ENCODE data around the gene GMEB1. TPM values are rescaled to one million over a fixed set of nuclear protein-coding genes. Genes with fewer than 3 reads are reported as not detected.
"Not testable (repeated sequence)": the region's sequence is repeated elsewhere in the genome, so short reads cannot be mapped to it uniquely, and the experiment has no call there.

The GMEB1 gene
- polyA plus RNA-seq, 1 experiment, result 6.6 TPM

DNA sequence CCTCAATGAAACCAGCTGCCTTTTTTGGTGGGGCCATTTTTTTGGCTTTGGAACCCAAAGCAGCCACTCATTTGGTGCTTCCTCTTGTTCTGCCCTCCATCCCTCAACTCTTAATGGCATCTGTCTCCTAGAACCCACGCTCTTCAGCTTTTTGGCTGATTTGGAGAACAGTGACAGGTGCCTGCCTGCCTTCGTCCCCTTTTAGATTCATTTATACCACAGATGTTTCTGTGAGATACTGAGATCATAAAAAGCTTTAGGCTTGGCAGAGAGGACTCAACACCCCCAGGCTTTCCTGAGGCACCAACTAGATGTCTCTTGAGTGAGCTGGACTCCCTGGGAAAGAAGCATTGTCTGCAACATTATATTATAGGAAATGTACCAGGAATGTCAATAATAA is 47.8 kb downstream of the GMEB1 start:
- TF ChIP-seq, protein P1, sequence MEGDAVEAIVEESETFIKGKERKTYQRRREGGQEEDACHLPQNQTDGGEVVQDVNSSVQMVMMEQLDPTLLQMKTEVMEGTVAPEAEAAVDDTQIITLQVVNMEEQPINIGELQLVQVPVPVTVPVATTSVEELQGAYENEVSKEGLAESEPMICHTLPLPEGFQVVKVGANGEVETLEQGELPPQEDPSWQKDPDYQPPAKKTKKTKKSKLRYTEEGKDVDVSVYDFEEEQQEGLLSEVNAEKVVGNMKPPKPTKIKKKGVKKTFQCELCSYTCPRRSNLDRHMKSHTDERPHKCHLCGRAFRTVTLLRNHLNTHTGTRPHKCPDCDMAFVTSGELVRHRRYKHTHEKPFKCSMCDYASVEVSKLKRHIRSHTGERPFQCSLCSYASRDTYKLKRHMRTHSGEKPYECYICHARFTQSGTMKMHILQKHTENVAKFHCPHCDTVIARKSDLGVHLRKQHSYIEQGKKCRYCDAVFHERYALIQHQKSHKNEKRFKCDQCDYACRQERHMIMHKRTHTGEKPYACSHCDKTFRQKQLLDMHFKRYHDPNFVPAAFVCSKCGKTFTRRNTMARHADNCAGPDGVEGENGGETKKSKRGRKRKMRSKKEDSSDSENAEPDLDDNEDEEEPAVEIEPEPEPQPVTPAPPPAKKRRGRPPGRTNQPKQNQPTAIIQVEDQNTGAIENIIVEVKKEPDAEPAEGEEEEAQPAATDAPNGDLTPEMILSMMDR (IDR thresholded peaks at IDR 0.05; ENCODE audit: insufficient read depth, low read depth, low read length), result no peak
- ChIA-PET POLR2A (no interaction called here), CTCF (interaction anchor here (0.6 to 2.0 kb wide), 3 partner anchors 20 to 421 kb away, joined by 3 to 4 read pairs (median 4); partner anchors contain the start of gene YTHDF2)
- Histone ChIP-seq H3K4me3 (ENCODE audit: low read depth, low read length) (no peak overlapping the region), H3K36me3 (ENCODE audit: control insufficient read depth, insufficient read depth, low read length) (peaks cover 12% of the 10 kb centered on the region), H3K27me3 (ENCODE audit: control insufficient read depth, insufficient read depth, low read length) (no peaks in the 10 kb centered on the region)
- no peak for DNase-seq (ENCODE audit: low read depth)

DNA sequence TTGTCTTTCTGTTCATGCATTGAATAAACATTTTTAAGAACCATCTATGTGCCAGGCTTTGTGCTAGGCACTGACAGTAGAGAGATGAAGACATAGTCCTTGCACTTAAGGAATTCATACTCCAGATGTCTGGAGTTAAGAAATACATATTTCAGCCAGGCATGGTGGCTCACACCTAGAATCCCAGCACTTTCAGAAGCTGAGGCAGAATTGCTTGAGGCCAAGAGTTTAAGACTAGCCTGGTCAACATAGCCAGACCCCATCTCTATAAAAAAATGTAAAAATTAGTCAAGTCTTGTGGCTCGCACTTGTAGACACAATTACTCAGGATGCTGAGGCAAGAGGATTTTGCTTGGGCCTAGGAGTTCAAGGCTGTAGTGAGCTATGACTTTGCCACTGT is 49.6 kb downstream of the GMEB1 start:
- TF ChIP-seq, protein P1 (IDR thresholded peaks at IDR 0.05; ENCODE audit: insufficient read depth, low read depth, low read length), result no peak
- Histone ChIP-seq H3K4me3 (ENCODE audit: low read depth, low read length) (no peak overlapping the region), H3K27me3 (ENCODE audit: control insufficient read depth, insufficient read depth, low read length) (no peaks in the 10 kb centered on the region), H3K36me3 (ENCODE audit: control insufficient read depth, insufficient read depth, low read length) (peaks cover 11% of the 10 kb centered on the region)
- ChIA-PET POLR2A (no interaction called here), CTCF (interaction anchor here (1.6 to 2.7 kb wide), 3 partner anchors 11 to 18 kb away, joined by 3 to 11 read pairs (median 3); partner anchors contain the start of gene YTHDF2)
- DNase-seq (ENCODE audit: low read depth), result no peak

DNA sequence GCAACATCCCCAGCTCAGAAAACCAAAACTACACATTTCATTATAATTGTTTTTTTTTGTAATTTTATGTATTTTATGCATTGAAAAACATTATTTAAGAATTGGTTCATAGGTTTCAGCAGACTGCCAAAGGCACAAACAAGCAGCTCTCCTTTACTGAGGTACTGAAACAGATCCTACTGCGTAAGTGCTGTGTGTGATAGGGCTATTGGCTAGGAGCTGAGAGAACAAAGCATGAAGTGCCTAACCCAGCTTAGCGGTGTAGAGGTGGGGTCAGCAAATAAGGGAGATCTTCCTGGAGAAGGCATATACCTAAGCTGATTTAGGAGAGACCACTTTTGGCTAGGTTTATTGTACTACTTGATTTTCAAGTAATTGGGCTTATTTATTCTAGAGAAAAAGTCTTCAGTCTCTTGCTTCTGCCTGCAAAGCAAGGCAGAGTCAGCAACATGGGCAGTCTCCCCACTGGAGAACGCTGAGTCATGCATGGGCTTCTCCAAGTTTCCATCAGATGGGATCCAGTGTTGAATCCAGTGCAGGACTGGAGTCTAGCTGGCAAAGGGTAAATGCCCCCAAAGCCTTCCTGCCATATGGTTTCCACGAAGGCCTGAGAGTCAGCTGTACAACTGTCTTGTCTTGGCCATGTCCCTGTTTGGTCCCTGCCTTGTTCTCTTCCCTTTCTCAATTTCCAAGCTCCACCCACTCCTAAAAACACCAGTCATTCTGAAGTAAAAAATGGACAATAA is 50.2 kb downstream of the GMEB1 start:
- ChIA-PET POLR2A (no interaction called here), CTCF (interaction anchor here (1.6 to 2.7 kb wide), 3 partner anchors 11 to 18 kb away, joined by 3 to 11 read pairs (median 3); partner anchors contain the start of gene YTHDF2)
- TF ChIP-seq, protein P1 (IDR thresholded peaks at IDR 0.05; ENCODE audit: insufficient read depth, low read depth, low read length), result no peak
- no peak overlapping the region for H3K4me3 ChIP-seq (ENCODE audit: low read depth, low read length)
- H3K36me3 ChIP-seq (ENCODE audit: control insufficient read depth, insufficient read depth, low read length), result peaks cover 9% of the 10 kb centered on the region
- no peak for DNase-seq (ENCODE audit: low read depth)
- no peaks in the 10 kb centered on the region for H3K27me3 ChIP-seq (ENCODE audit: control insufficient read depth, insufficient read depth, low read length)

DNA sequence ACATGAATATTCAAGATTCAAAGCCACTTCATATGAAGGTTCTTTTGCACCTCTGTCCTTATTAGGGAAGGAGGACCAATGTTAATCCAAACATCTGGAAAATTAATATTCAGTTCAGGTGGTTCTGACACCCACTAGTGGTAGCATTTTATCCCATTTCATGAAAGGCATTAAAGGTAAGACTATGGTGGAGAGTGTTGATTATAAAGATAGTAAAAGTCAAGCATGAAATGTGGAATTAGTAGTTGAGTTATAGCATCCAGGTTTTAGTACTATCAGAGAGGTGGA is 50.7 kb downstream of the GMEB1 start:
- DNase-seq (ENCODE audit: low read depth), result no peak
- no peaks in the 10 kb centered on the region for H3K27me3 ChIP-seq (ENCODE audit: control insufficient read depth, insufficient read depth, low read length)
- H3K36me3 ChIP-seq (ENCODE audit: control insufficient read depth, insufficient read depth, low read length), result peaks cover 6% of the 10 kb centered on the region
- ChIA-PET POLR2A (no interaction called here), CTCF (interaction anchor here (1.6 to 2.7 kb wide), 3 partner anchors 12 to 17 kb away, joined by 3 to 11 read pairs (median 3); partner anchors contain the start of gene YTHDF2)
- H3K4me3 ChIP-seq (ENCODE audit: low read depth, low read length), result no peak overlapping the region
- TF ChIP-seq, protein P1 (IDR thresholded peaks at IDR 0.05; ENCODE audit: insufficient read depth, low read depth, low read length), result no peak

DNA sequence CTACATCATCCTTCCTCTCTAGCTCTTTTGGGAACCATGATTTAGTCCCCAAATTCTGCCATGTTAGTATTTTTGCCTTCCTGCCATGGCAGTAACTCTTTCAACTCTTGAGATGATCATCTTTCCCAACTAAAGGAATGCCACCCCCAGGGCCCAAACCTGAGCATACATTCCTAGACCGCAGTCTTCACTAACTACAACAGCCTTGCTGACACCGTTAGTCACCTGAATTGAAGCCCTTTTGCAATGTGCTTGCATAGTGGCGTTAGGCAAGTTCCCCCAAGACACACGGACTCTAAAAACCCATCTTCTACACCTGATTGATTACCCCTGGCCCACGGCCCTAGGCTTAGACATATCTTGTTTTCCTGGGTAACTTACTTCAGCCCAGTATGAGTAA is 51.8 kb downstream of the GMEB1 start:
- Histone ChIP-seq H3K36me3 (ENCODE audit: control insufficient read depth, insufficient read depth, low read length) (no peaks in the 10 kb centered on the region; the same call in 1 of the 2 replicates), H3K4me3 (ENCODE audit: low read depth, low read length) (no peak overlapping the region), H3K27me3 (ENCODE audit: control insufficient read depth, insufficient read depth, low read length) (no peaks in the 10 kb centered on the region)
- TF ChIP-seq, protein P1 (IDR thresholded peaks at IDR 0.05; ENCODE audit: insufficient read depth, low read depth, low read length), result no peak
- DNase-seq (ENCODE audit: low read depth), result no peak
- POLR2A ChIA-PET, result no interaction called here
- CTCF ChIA-PET, result interaction anchor here (0.8 kb wide), 1 partner anchor 16 kb away, joined by 3 read pairs; the partner anchor contains the start of gene YTHDF2

DNA sequence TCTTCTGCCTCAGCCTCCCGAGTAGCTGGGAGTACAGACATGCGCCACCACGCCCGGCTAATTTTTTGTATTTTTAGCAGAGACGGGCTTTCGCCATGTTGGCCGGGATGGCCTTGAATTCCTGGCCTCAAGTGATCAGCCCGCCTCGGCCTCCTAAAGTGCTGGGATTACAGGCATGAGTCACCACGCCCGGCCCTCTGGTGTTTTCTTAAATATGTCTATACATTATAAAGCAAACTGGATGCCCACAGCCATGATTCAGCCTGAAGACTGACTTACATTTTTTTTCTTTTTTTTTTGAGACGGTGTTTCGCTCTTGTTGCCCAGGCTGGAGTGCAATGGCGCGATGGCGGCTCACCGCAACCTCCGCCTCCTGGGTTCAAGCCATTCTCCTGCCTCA is 53.3 kb downstream of the GMEB1 start:
- CTCF ChIA-PET; POLR2A ChIA-PET; H3K27me3 ChIP-seq (ENCODE audit: control insufficient read depth, insufficient read depth, low read length); H3K4me3 ChIP-seq (ENCODE audit: low read depth, low read length); H3K36me3 ChIP-seq (ENCODE audit: control insufficient read depth, insufficient read depth, low read length); DNase-seq (ENCODE audit: low read depth): not testable (repeated sequence)

DNA sequence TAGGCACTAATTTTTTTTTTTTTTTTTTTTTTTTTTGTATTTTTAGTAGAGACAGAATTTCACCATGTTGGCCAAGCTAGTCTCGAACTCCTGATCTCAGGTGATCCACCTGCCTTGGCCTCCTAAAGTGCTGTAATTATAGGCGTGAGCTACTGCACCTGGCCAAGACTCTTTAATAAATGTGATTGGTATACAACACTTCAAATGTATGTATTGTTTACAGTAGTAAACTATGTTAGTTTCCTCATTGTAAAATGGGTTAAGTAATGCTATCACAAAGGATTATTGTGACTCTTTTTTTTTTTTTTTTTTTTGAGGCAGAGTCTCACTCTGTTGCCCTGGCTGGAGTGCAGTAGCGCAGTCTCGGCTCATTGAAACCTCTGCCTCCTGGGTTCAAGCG is 56.8 kb downstream of the GMEB1 start:
- H3K36me3 ChIP-seq (ENCODE audit: control insufficient read depth, insufficient read depth, low read length); DNase-seq (ENCODE audit: low read depth); POLR2A ChIA-PET; H3K27me3 ChIP-seq (ENCODE audit: control insufficient read depth, insufficient read depth, low read length); H3K4me3 ChIP-seq (ENCODE audit: low read depth, low read length): not testable (repeated sequence)
- CTCF ChIA-PET, result interaction anchor here (5.3 kb wide), 1 partner anchor 11 kb away, joined by 35 read pairs; the partner anchor contains the start of gene YTHDF2

Measured in BJ (cell line).